ENCODE measurements around the gene SND1.

DNA sequence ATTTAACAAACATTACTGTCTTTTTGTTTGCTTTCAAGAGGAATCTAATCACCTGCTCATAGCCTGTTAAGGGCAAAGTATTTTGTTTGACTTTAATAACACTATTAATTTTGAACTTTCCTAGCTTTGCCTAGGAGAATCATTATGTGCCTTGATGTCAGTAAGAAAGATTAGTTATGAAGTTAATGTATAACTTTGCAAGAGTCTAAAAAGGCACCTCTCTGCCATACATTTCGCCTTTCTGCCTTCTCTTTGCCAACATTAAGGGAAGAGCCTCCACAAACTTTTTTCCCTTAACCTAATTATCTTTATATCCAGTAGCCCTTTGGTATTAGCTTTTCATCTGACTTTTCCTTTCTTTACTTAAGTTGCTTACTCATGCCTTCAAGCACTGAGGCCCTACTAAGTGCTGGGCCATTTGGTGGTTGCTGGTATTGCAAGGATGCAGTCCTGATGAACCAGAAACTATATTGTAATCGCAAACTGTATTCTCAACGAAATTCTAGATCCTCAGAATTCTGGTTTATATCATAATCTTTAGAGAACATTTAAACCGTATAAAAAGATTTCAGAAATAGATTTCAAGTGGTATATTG lies 108.5 kb downstream of the SND1 start:
- TF ChIP-seq POLR2A (IDR thresholded peaks at IDR 0.05) = no peak
- TF ChIP-seq, protein P1, sequence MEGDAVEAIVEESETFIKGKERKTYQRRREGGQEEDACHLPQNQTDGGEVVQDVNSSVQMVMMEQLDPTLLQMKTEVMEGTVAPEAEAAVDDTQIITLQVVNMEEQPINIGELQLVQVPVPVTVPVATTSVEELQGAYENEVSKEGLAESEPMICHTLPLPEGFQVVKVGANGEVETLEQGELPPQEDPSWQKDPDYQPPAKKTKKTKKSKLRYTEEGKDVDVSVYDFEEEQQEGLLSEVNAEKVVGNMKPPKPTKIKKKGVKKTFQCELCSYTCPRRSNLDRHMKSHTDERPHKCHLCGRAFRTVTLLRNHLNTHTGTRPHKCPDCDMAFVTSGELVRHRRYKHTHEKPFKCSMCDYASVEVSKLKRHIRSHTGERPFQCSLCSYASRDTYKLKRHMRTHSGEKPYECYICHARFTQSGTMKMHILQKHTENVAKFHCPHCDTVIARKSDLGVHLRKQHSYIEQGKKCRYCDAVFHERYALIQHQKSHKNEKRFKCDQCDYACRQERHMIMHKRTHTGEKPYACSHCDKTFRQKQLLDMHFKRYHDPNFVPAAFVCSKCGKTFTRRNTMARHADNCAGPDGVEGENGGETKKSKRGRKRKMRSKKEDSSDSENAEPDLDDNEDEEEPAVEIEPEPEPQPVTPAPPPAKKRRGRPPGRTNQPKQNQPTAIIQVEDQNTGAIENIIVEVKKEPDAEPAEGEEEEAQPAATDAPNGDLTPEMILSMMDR (IDR thresholded peaks at IDR 0.05) = no peak
